GM12878 (cell line): ENCODE measurements around the gene TET1.

ENCODE experiments used
- CEBPB ChIP-seq, 2 experiments: fragments of 150-350 bp in 1 of 2; IDR thresholded peaks; 2 replicates each; pipeline ENCODE4 v1.6.1; 2012 to 2014; ENCODE audit warnings: low read depth in 2 of 2, low read length in 2 of 2, borderline replicate concordance in 1 of 2, inconsistent platforms in 1 of 2
- CHD4 ChIP-seq: fragments of 200-600 bp; sonication (generic); IDR thresholded peaks from 2 replicates; pipeline ENCODE4 v1.6.1; 2016; ENCODE audit warnings: mild to moderate bottlenecking
- MEF2A ChIP-seq: IDR thresholded peaks from 2 replicates; pipeline ENCODE4 v1.6.1; 2011; ENCODE audit warnings: low read depth, mild to moderate bottlenecking, low read length, moderate library complexity; ENCODE audit not compliant: insufficient read depth
- MYC ChIP-seq: IDR thresholded peaks from 2 replicates; pipeline ENCODE4 v1.6.1; 2011; ENCODE audit warnings: mild to moderate bottlenecking, low read length, moderate library complexity, inconsistent platforms; ENCODE audit not compliant: insufficient read depth, insufficient replicate concordance, insufficient read length, severe bottlenecking
- POLR2A ChIP-seq: IDR thresholded peaks from 2 replicates; pipeline ENCODE4 v1.6.1; 2011; ENCODE audit warnings: low read depth, mild to moderate bottlenecking, low read length
- RAD21 ChIP-seq: IDR thresholded peaks from 2 replicates; pipeline ENCODE4 v1.6.1; 2011; ENCODE audit warnings: mild to moderate bottlenecking, low read depth, low read length, moderate library complexity; ENCODE audit not compliant: insufficient read depth
- RBBP5 ChIP-seq: fragments of 200-600 bp; sonication (generic); conservative IDR thresholded peaks from 2 replicates; pipeline ENCODE4 v1.6.1; 2016
- SP1 ChIP-seq: IDR thresholded peaks from one replicate; pipeline ENCODE4 v1.6.1; 2011; ENCODE audit warnings: low read depth, low read length
- YY1 ChIP-seq: IDR thresholded peaks from 2 replicates; pipeline ENCODE4 v1.6.1; 2011; ENCODE audit warnings: low read depth, mild to moderate bottlenecking, low read length
- ZNF592 ChIP-seq: fragments of 450-650 bp; IDR thresholded peaks from 2 replicates; pipeline ENCODE4 v1.6.1; 2017; ENCODE audit warnings: mild to moderate bottlenecking, moderate library complexity
- TF ChIP-seq, protein P1 (sequence below), 3 experiments: IDR thresholded peaks in 2 of 3; conservative IDR thresholded peaks in 1 of 3; 2 replicates each; pipeline ENCODE4 v1.5.1; 2011; ENCODE audit warnings: low read depth in 3 of 3, low read length in 3 of 3, mild to moderate bottlenecking in 3 of 3, control low read depth in 2 of 3, moderate library complexity in 2 of 3, inconsistent platforms in 1 of 3, mixed read lengths in 1 of 3; ENCODE audit not compliant: control insufficient read depth in 2 of 3, insufficient read depth in 1 of 3; ENCODE audit errors: extremely low read depth in 1 of 3

DNA sequence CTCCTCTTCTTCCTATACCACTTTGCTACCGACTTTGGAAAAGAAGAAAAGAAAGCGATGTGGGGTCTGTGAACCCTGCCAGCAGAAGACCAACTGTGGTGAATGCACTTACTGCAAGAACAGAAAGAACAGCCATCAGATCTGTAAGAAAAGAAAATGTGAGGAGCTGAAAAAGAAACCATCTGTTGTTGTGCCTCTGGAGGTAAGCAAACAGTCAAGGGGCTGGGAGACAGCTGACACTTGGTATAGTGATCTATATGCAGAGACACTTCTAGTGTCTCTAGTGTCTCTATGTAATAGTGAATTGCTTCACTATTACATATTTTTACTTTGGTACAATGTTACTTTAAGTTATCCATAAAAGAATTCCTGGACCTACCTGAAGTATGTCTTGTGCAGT, 13.9 kb downstream of the TET1 start:
- no peak for TF ChIP-seq ZNF592
- no peak for TF ChIP-seq CEBPB (IDR thresholded peaks at IDR 0.05; ENCODE audit: borderline replicate concordance in 1 of 2, low read depth in 2 of 2, low read length in 2 of 2)
- TF ChIP-seq MEF2A, result no peak
- no peak for TF ChIP-seq RAD21
- no peak for TF ChIP-seq SP1
- TF ChIP-seq, protein P1, sequence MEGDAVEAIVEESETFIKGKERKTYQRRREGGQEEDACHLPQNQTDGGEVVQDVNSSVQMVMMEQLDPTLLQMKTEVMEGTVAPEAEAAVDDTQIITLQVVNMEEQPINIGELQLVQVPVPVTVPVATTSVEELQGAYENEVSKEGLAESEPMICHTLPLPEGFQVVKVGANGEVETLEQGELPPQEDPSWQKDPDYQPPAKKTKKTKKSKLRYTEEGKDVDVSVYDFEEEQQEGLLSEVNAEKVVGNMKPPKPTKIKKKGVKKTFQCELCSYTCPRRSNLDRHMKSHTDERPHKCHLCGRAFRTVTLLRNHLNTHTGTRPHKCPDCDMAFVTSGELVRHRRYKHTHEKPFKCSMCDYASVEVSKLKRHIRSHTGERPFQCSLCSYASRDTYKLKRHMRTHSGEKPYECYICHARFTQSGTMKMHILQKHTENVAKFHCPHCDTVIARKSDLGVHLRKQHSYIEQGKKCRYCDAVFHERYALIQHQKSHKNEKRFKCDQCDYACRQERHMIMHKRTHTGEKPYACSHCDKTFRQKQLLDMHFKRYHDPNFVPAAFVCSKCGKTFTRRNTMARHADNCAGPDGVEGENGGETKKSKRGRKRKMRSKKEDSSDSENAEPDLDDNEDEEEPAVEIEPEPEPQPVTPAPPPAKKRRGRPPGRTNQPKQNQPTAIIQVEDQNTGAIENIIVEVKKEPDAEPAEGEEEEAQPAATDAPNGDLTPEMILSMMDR (IDR thresholded peaks at IDR 0.05 in 2 of 3, conservative IDR thresholded peaks at IDR 0.05 in 1 of 3; ENCODE audit: control insufficient read depth in 2 of 3, extremely low read depth in 1 of 3, insufficient read depth in 1 of 3, low read depth in 3 of 3, low read length in 3 of 3), result no peak
- no peak for TF ChIP-seq POLR2A
- TF ChIP-seq RBBP5, result no peak
- TF ChIP-seq CHD4, result no peak
- no peak for TF ChIP-seq YY1
- TF ChIP-seq MYC, result no peak
